Stromal cell of bone marrow (primary cell): ENCODE measurements around the gene RNF227.
"Not testable (repeated sequence)": the region's sequence is repeated elsewhere in the genome, so short reads cannot be mapped to it uniquely, and the experiment has no call there.

ENCODE experiments used
- DNase-seq: peaks from one replicate; pipeline ENCODE4 v3.0.0-alpha.2; 2012; ENCODE audit warnings: low read depth

The RNF227 gene

GRCh38 chr17:7864384-7864783, 51.7 kb downstream of the RNF227 start:
- not testable (repeated sequence) for DNase-seq
